K562 (cell line): ENCODE measurements around the gene HLA-F. TPM values are rescaled to one million over a fixed set of nuclear protein-coding genes. Genes with fewer than 3 reads are reported as not detected.

ENCODE experiments used
- ATAC-seq: fragments of 200-7000 bp; cut with Tn5 transposase; 3 replicates; pipeline ENCODE4 v1.9.1; 2020; ENCODE audit warnings: moderate library complexity
- BruUV-seq: library from RNA; stranded (reverse); fragments of 400-500 nt; replicated peaks from 2 replicates; lab custom pipeline; 2021; lab: Mats Ljungman, UMichigan
- CTCF ChIA-PET: fragments of 300-600 bp; formaldehyde crosslinking; extraction: SDS; loops from one replicate; lab custom pipeline; 2021; ENCODE audit warnings: low intra/inter-chr PET ratio; lab: Yijun Ruan, JAX
- POLR2A ChIA-PET: fragments of 300-600, 350-650 bp; sonication (Branson Sonifier 250); formaldehyde crosslinking; extraction: SDS; loops from one replicate; lab custom pipeline; 2021; ENCODE audit warnings: antibody characterized with exemption, inconsistent platforms; lab: Yijun Ruan, JAX
- DNase-seq, 4 experiments: peaks; one replicate each; pipeline versions ENCODE4 v3.0.0 to v3.0.0-alpha.2; 2011 to 2018; ENCODE audit warnings: low spot score in 3 of 4, mixed read lengths in 3 of 4; ENCODE audit errors: extremely low read depth in 1 of 4
- FAIRE-seq: peaks from 2 replicates; lab custom pipeline; 2011; peaks lifted over from hg19 to GRCh38; lab: Jason Lieb, UNC
- H2AFZ ChIP-seq: 2 replicates; pipeline ENCODE4 v1.6.0; 2011; ENCODE audit warnings: low read depth, low read length, control low read depth, inconsistent platforms
- H3K27ac ChIP-seq: fragments of 200-600 bp; 3 replicates; pipeline ENCODE4 v1.8.0; 2011; ENCODE audit warnings: low read depth, mild to moderate bottlenecking, control low read depth, inconsistent platforms, low read length, moderate library complexity, mixed read lengths; ENCODE audit errors: extremely low read depth
- H3K27me3 ChIP-seq, 2 experiments: fragments of 300-600 bp in 1 of 2; 2 replicates in 1 of 2; 3 replicates in 1 of 2; pipeline versions ENCODE4 v1.6.0 to v1.8.0; 2011; ENCODE audit warnings: inconsistent platforms in 2 of 2, low read length in 2 of 2, mild to moderate bottlenecking in 1 of 2, mixed read lengths in 1 of 2, moderate library complexity in 1 of 2; ENCODE audit not compliant: control insufficient read depth in 2 of 2, insufficient read depth in 2 of 2
- H3K36me3 ChIP-seq: fragments of 300-600 bp; 3 replicates; pipeline ENCODE4 v1.8.0; 2011; ENCODE audit warnings: mild to moderate bottlenecking, low read length, inconsistent platforms; ENCODE audit not compliant: control insufficient read depth, insufficient read depth
- H3K4me1 ChIP-seq, 2 experiments: fragments of 200-600 bp in 1 of 2; replicated peaks in 1 of 2; 2 replicates in 1 of 2; 3 replicates in 1 of 2; pipeline versions ENCODE4 v1.5.1 to v1.8.0; 2011; ENCODE audit warnings: inconsistent platforms in 2 of 2, low read length in 2 of 2, mild to moderate bottlenecking in 1 of 2, mixed read lengths in 1 of 2, moderate library complexity in 1 of 2; ENCODE audit not compliant: control insufficient read depth in 2 of 2, insufficient read depth in 2 of 2
- H3K4me2 ChIP-seq: 2 replicates; pipeline ENCODE4 v1.6.1; 2011; ENCODE audit warnings: low read length, control low read depth, inconsistent platforms, mixed read lengths; ENCODE audit not compliant: insufficient read depth
- H3K4me3 ChIP-seq: fragments of 200-600 bp; sonication (generic), shearing (Covaris generic); 2 replicates; pipeline ENCODE4 v1.5.1; 2016; ENCODE audit warnings: control low read depth, inconsistent platforms
- H3K79me2 ChIP-seq: fragments of 200-600 bp; 3 replicates; pipeline ENCODE4 v1.8.0; 2011; ENCODE audit warnings: low read length, inconsistent platforms; ENCODE audit not compliant: control insufficient read depth, insufficient read depth
- H3K9ac ChIP-seq, 2 experiments: 2 replicates each; pipeline versions ENCODE4 v1.6.0 to v1.6.1; 2011; ENCODE audit warnings: low read depth in 2 of 2, low read length in 2 of 2, control low read depth in 1 of 2, inconsistent platforms in 1 of 2, mild to moderate bottlenecking in 1 of 2, mixed read lengths in 1 of 2; ENCODE audit not compliant: insufficient read depth in 1 of 2
- H3K9me1 ChIP-seq: one replicate; pipeline ENCODE4 v1.6.0; 2011; ENCODE audit warnings: inconsistent platforms, mild to moderate bottlenecking, low read length, moderate library complexity; ENCODE audit not compliant: control insufficient read depth, insufficient read depth
- H3K9me3 ChIP-seq: replicated peaks from 2 replicates; pipeline ENCODE4 v1.5.1; 2011; ENCODE audit warnings: low read depth, low read length, inconsistent platforms; ENCODE audit not compliant: control insufficient read depth, insufficient read depth
- H4K20me1 ChIP-seq: replicated peaks from 2 replicates; pipeline ENCODE4 v1.6.1; 2011; ENCODE audit warnings: low read length, inconsistent platforms, mixed read lengths; ENCODE audit not compliant: control insufficient read depth, insufficient read depth
- ARHGAP35 ChIP-seq: fragments of 450-650 bp; IDR thresholded peaks from 2 replicates; pipeline ENCODE4 v1.6.1; 2018; ENCODE audit not compliant: partially characterized antibody
- FOXJ3 ChIP-seq: sonication (generic); formaldehyde crosslinking; IDR thresholded peaks from 2 replicates; pipeline ENCODE4 v1.4.0; 2020; ENCODE audit warnings: mild to moderate bottlenecking, missing genetic modification reagents
- ILF3 ChIP-seq: fragments of 450-650 bp; IDR thresholded peaks from 2 replicates; pipeline ENCODE4 v1.6.1; 2018; ENCODE audit warnings: antibody characterized with exemption, mild to moderate bottlenecking, moderate library complexity, borderline replicate concordance
- NELFE ChIP-seq: IDR thresholded peaks from 2 replicates; pipeline ENCODE4 v1.6.1; 2011; ENCODE audit warnings: mild to moderate bottlenecking; ENCODE audit not compliant: insufficient read depth, insufficient read length
- NEUROD1 ChIP-seq: fragments of 150-350 bp; IDR thresholded peaks from 2 replicates; pipeline ENCODE4 v1.6.1; 2014; ENCODE audit warnings: borderline replicate concordance, low read length, low read depth; ENCODE audit not compliant: partially characterized antibody
- RBM14 ChIP-seq: fragments of 200-400 bp; formaldehyde crosslinking; IDR thresholded peaks from 2 replicates; pipeline ENCODE4 v1.6.1; 2018; ENCODE audit warnings: low read depth, mild to moderate bottlenecking, low read length, moderate library complexity, borderline replicate concordance; ENCODE audit not compliant: insufficient read depth
- SIN3A ChIP-seq, 2 experiments: fragments of 150-350 bp in 1 of 2; IDR thresholded peaks; 2 replicates each; pipeline ENCODE4 v1.6.1; 2011 to 2016; ENCODE audit warnings: borderline replicate concordance in 2 of 2, low read depth in 2 of 2, low read length in 2 of 2, mild to moderate bottlenecking in 2 of 2, moderate library complexity in 2 of 2; ENCODE audit not compliant: control insufficient read depth in 1 of 2
- SP2 ChIP-seq: IDR thresholded peaks from 2 replicates; pipeline ENCODE4 v1.6.1; 2011; ENCODE audit warnings: mild to moderate bottlenecking, low read depth, low read length, moderate library complexity; ENCODE audit not compliant: poor library complexity, severe bottlenecking; ENCODE audit errors: extremely low read depth
- ZBTB11 ChIP-seq, 3 experiments: fragments of 200-800 bp in 1 of 3; fragments of 250-450 bp in 1 of 3; fragments of 450-650 bp in 1 of 3; sonication (Bioruptor Pico) in 1 of 3; sonication (Bioruptor generic) in 1 of 3; formaldehyde crosslinking in 1 of 3; IDR thresholded peaks; 2 replicates each; pipeline versions ENCODE4 v1.6.1 to v1.8.0; 2016 to 2022; ENCODE audit warnings: mild to moderate bottlenecking in 2 of 3, missing genetic modification characterization in 2 of 3, missing compliant biosample characterization in 1 of 3, moderate library complexity in 1 of 3
- ZNF507 ChIP-seq: conservative IDR thresholded peaks from 2 replicates; pipeline ENCODE4 v1.6.1; 2017; ENCODE audit warnings: missing genetic modification characterization, missing compliant biosample characterization
- WGBS: fragments of 100-300 bp; shearing (Covaris generic); methylation state at CpG from one replicate; pipeline ENCODE4 v1.1.6; 2016; ENCODE audit warnings: low coverage, mixed read lengths; ENCODE audit not compliant: insufficient coverage; ENCODE audit errors: missing lambda C conversion rate; 5-methylcytosine and 5-hydroxymethylcytosine counted together
- in situ Hi-C: fragments of 300-500 bp; cut with MboI; formaldehyde crosslinking; loops from 4 replicates; pipeline ENCODE4 v1.15.0; 2018; ENCODE audit warnings: inconsistent platforms, mixed read lengths
- intact Hi-C: fragments of 100-400 bp; cut with micrococcal nuclease; formaldehyde crosslinking; loops from 2 replicates; pipeline ENCODE4 v1.14.2; 2022
- polyA plus RNA-seq, 8 experiments: library from polyadenylated mRNA; depleted of rRNA in 4 of 8; stranded (reverse) in 5 of 8; unstranded in 3 of 8; fragments of >200 nt; fragmentation: Nextera tagmentation in 2 of 8; fragmentation: Illumina TruSeq in 1 of 8; extraction: Ambion mirVana in 2 of 8; extraction: Trizol in 1 of 8; gene quantifications; 2 replicates each; pipeline versions ENCODE4 v1.2.1 to v1.2.3, GENCODE V29; 2011 to 2014; ENCODE audit warnings: inconsistent platforms in 1 of 8, missing spikeins in 1 of 8
- total RNA-seq, 7 experiments: library from RNA; depleted of rRNA in 6 of 7; stranded (reverse); fragments of >200 nt in 6 of 7; fragmentation: Illumina TruSeq in 2 of 7; extraction: Trizol in 2 of 7; gene quantifications; 2 replicates each; pipeline versions ENCODE4 v1.2.1 to v1.2.3, GENCODE V29; 2011 to 2021; ENCODE audit warnings: low replicate concordance in 1 of 7
- TF ChIP-seq, protein P1 (sequence below), 2 experiments: fragments of 450-650 bp; IDR thresholded peaks; 2 replicates each; pipeline ENCODE4 v1.6.1; 2018; ENCODE audit warnings: mild to moderate bottlenecking in 2 of 2, low read depth in 1 of 2; ENCODE audit not compliant: partially characterized antibody in 2 of 2

Gene HLA-F
- total and polyA plus RNA-seq, 9 of the 15 experiments (the other 6 are each of a cell fraction or from before 2014, with no cell fraction given): 0.40 to 0.76 (median 0.46) TPM; not detected in 6

GRCh38 chr6:29676981-29677601 is 46.1 kb upstream of the HLA-F start:
- POLR2A ChIA-PET: no interaction called here
- 0% methylated on average over 2 of the region's 2 CpGs for WGBS
- TF ChIP-seq NEUROD1 (no peak), NELFE (no peak), SIN3A (IDR thresholded peaks at IDR 0.05; ENCODE audit: borderline replicate concordance in 2 of 2, control insufficient read depth in 1 of 2, low read depth in 2 of 2, low read length in 2 of 2) (no peak), ARHGAP35 (no peak), ILF3 (no peak), ZBTB11 (CRISPR knock-in tag; IDR thresholded peaks at IDR 0.05) (no peak), SP2 (no peak), ZNF507 (tag) (no peak), RBM14 (no peak), FOXJ3 (CRISPR knock-in tag) (no peak)
- TF ChIP-seq, protein P1, sequence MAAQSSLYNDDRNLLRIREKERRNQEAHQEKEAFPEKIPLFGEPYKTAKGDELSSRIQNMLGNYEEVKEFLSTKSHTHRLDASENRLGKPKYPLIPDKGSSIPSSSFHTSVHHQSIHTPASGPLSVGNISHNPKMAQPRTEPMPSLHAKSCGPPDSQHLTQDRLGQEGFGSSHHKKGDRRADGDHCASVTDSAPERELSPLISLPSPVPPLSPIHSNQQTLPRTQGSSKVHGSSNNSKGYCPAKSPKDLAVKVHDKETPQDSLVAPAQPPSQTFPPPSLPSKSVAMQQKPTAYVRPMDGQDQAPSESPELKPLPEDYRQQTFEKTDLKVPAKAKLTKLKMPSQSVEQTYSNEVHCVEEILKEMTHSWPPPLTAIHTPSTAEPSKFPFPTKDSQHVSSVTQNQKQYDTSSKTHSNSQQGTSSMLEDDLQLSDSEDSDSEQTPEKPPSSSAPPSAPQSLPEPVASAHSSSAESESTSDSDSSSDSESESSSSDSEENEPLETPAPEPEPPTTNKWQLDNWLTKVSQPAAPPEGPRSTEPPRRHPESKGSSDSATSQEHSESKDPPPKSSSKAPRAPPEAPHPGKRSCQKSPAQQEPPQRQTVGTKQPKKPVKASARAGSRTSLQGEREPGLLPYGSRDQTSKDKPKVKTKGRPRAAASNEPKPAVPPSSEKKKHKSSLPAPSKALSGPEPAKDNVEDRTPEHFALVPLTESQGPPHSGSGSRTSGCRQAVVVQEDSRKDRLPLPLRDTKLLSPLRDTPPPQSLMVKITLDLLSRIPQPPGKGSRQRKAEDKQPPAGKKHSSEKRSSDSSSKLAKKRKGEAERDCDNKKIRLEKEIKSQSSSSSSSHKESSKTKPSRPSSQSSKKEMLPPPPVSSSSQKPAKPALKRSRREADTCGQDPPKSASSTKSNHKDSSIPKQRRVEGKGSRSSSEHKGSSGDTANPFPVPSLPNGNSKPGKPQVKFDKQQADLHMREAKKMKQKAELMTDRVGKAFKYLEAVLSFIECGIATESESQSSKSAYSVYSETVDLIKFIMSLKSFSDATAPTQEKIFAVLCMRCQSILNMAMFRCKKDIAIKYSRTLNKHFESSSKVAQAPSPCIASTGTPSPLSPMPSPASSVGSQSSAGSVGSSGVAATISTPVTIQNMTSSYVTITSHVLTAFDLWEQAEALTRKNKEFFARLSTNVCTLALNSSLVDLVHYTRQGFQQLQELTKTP (IDR thresholded peaks at IDR 0.05; ENCODE audit: low read depth in 1 of 2, partially characterized antibody in 2 of 2): no peak

More at GRCh38 chr6:29676981-29677601, 46.1 kb upstream of the HLA-F start:
- DNase-seq: no peak
- no peaks in the 10 kb centered on the region for H4K20me1 ChIP-seq
- intact Hi-C loops (no loop called here), in situ Hi-C loops (no loop called here)
- CTCF ChIA-PET: no interaction called here
- H3K36me3 ChIP-seq: no peaks in the 10 kb centered on the region
- H3K27ac ChIP-seq: no peak overlapping the region
- no peak for FAIRE-seq
- no peak overlapping the region for H3K4me2 ChIP-seq
- no peaks in the 10 kb centered on the region for H3K9me1 ChIP-seq
- no peaks in the 10 kb centered on the region for H3K79me2 ChIP-seq
- no peak overlapping the region for H3K9ac ChIP-seq
- H3K27me3 ChIP-seq: peaks cover 27 to 48% of the 10 kb centered on the region in 2 experiments; a peak in 4 of 5 replicates
- no TSS peak for BruUV-seq
- H3K4me1 ChIP-seq: peaks cover 0 to 9% of the 10 kb centered on the region in 2 experiments; a peak in 2 of 5 replicates
- H2AFZ ChIP-seq: no peak overlapping the region
- no peak overlapping the region for H3K4me3 ChIP-seq
- no peaks in the 10 kb centered on the region for H3K9me3 ChIP-seq
- ATAC-seq: no peak
